Fibroblast of lung (primary cell): Measurements from ENCODE around the gene NHSL2. TPM values are rescaled to one million over a fixed set of nuclear protein-coding genes. Genes with fewer than 3 reads are reported as not detected.

Experiments
- DNase-seq, 2 donors: peaks; one replicate each; pipeline versions ENCODE4 v3.0.0 to v3.0.0-alpha.2; 2010; ENCODE audit warnings: low read depth in 2 of 2
- H2AFZ ChIP-seq: 2 replicates; pipeline ENCODE4 v1.5.1; 2012; ENCODE audit warnings: low read length, control low read depth, inconsistent platforms
- H3K27ac ChIP-seq: 2 replicates; pipeline ENCODE4 v1.5.1; 2011; ENCODE audit warnings: low read length, control low read depth; ENCODE audit not compliant: insufficient read depth
- H3K27me3 ChIP-seq: 2 replicates; pipeline ENCODE4 v1.5.1; 2011; ENCODE audit warnings: mild to moderate bottlenecking, low read length; ENCODE audit not compliant: control insufficient read depth, insufficient read depth
- H3K36me3 ChIP-seq: 2 replicates; pipeline ENCODE4 v1.5.1; 2011; ENCODE audit warnings: low read length; ENCODE audit not compliant: control insufficient read depth, insufficient read depth
- H3K4me1 ChIP-seq: 2 replicates; pipeline ENCODE4 v1.5.1; 2011; ENCODE audit warnings: low read length; ENCODE audit not compliant: control insufficient read depth, insufficient read depth; ENCODE audit errors: extremely low read depth
- H3K4me2 ChIP-seq: 2 replicates; pipeline ENCODE4 v1.5.1; 2011; ENCODE audit warnings: low read length, control low read depth; ENCODE audit not compliant: insufficient read depth; ENCODE audit errors: extremely low read depth
- H3K4me3 ChIP-seq, 4 experiments: fragments of 200-600 bp in 1 of 4; sonication (generic) in 1 of 4; replicated peaks in 1 of 4; 2 replicates each; pipeline ENCODE4 v1.5.1; 2011 to 2016; ENCODE audit warnings: low read length in 4 of 4, low read depth in 3 of 4, mild to moderate bottlenecking in 3 of 4, control low read depth in 2 of 4, inconsistent platforms in 1 of 4, mixed read lengths in 1 of 4; ENCODE audit not compliant: insufficient read depth in 1 of 4; ENCODE audit errors: control extremely low read depth in 1 of 4
- H3K79me2 ChIP-seq: 2 replicates; pipeline ENCODE4 v1.5.1; 2012; ENCODE audit warnings: mild to moderate bottlenecking, low read length, inconsistent platforms; ENCODE audit not compliant: control insufficient read depth, insufficient read depth
- H3K9ac ChIP-seq: 2 replicates; pipeline ENCODE4 v1.5.1; 2011; ENCODE audit warnings: mild to moderate bottlenecking, low read length, control low read depth; ENCODE audit not compliant: insufficient read depth
- H3K9me3 ChIP-seq: 2 replicates; pipeline ENCODE4 v1.5.1; 2012; ENCODE audit warnings: low read depth, low read length; ENCODE audit not compliant: control insufficient read depth, insufficient read depth
- H4K20me1 ChIP-seq: 2 replicates; pipeline ENCODE4 v1.5.1; 2011; ENCODE audit warnings: low read length; ENCODE audit not compliant: control insufficient read depth, insufficient read depth; ENCODE audit errors: extremely low read depth
- CTCF ChIP-seq, 2 donors: IDR thresholded peaks in 1 of 2; conservative IDR thresholded peaks in 1 of 2; 1 replicate in 1 of 2; 2 replicates in 1 of 2; pipeline ENCODE4 v1.5.1; 2011 to 2012; ENCODE audit warnings: low read length in 2 of 2, control low read depth in 1 of 2, inconsistent platforms in 1 of 2, low read depth in 1 of 2, mild to moderate bottlenecking in 1 of 2
- EZH2 ChIP-seq: IDR thresholded peaks from 2 replicates; pipeline ENCODE4 v1.5.1; 2012; ENCODE audit warnings: low read length, control low read depth, mild to moderate bottlenecking; ENCODE audit errors: missing control alignments
- polyA plus RNA-seq, 2 donors: library from polyadenylated mRNA; depleted of rRNA in 1 of 2; stranded (reverse) in 1 of 2; unstranded in 1 of 2; fragments of >200 nt; gene quantifications; 2 replicates each; pipeline ENCODE4 v1.2.1, GENCODE V29; 2011 to 2012; ENCODE audit warnings: missing spikeins in 1 of 2
- total RNA-seq: library from RNA; depleted of rRNA; stranded (reverse); fragments of >200 nt; gene quantifications from 2 replicates; pipeline ENCODE4 v1.2.1, GENCODE V29; 2014

The NHSL2 gene
- total and polyA plus RNA-seq, 2 donors (not counting 1 experiment from before 2014, with no cell fraction given), result 4.3 to 9.7 TPM

GRCh38 chrX:72101597-72102037 lies 191.0 kb downstream of the NHSL2 start:
- Histone ChIP-seq H3K9me3 (no peaks in the 10 kb centered on the region), H3K4me3 (no peak overlapping the region), H3K4me2 (no peak overlapping the region), H3K4me1 (no peaks in the 10 kb centered on the region), H2AFZ (no peak overlapping the region), H4K20me1 (no peaks in the 10 kb centered on the region), H3K27me3 (no peaks in the 10 kb centered on the region), H3K36me3 (no peaks in the 10 kb centered on the region), H3K79me2 (no peaks in the 10 kb centered on the region), H3K9ac (no peak overlapping the region), H3K27ac (no peak overlapping the region)
- TF ChIP-seq CTCF (conservative IDR thresholded peaks at IDR 0.05 in 1 of 2, IDR thresholded peaks at IDR 0.05 in 1 of 2; ENCODE audit: low read depth in 1 of 2, low read length in 2 of 2), result no peak
- no peak for TF ChIP-seq EZH2
- no peak for DNase-seq

DNA sequence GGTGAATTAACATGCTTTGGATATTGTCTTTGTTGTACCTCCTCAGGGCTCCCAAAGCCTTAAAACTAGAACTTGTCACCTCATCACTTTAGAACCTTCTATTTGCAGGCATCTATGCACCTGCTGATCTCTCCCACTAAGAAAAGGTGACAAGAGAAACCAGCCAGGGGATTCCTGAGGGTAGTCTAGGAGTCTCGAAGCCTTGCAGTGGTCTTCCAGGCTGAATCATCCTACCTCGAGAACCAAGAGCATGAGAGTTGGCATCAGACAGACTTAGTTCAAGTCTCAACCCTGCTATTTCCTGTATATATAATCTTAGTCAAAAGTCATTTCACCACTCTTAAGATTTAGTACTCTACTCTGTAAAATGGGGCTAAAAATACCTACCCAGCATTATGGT lies 191.5 kb downstream of the NHSL2 start:
- no peak for TF ChIP-seq EZH2
- TF ChIP-seq CTCF (conservative IDR thresholded peaks at IDR 0.05 in 1 of 2, IDR thresholded peaks at IDR 0.05 in 1 of 2; ENCODE audit: low read depth in 1 of 2, low read length in 2 of 2), result no peak

GRCh38 chrX:72102760-72103159 lies 192.1 kb downstream of the NHSL2 start:
- H3K4me2 ChIP-seq, result no peak overlapping the region
- no peak overlapping the region for H3K4me3 ChIP-seq
- H4K20me1 ChIP-seq, result no peaks in the 10 kb centered on the region
- no peak overlapping the region for H3K27ac ChIP-seq
- H3K9me3 ChIP-seq, result no peaks in the 10 kb centered on the region
- no peak for DNase-seq
- no peaks in the 10 kb centered on the region for H3K27me3 ChIP-seq
- H3K9ac ChIP-seq, result no peak overlapping the region
- no peaks in the 10 kb centered on the region for H3K36me3 ChIP-seq
- no peak overlapping the region for H2AFZ ChIP-seq
- H3K79me2 ChIP-seq, result no peaks in the 10 kb centered on the region
- H3K4me1 ChIP-seq, result no peaks in the 10 kb centered on the region
- TF ChIP-seq CTCF (conservative IDR thresholded peaks at IDR 0.05 in 1 of 2, IDR thresholded peaks at IDR 0.05 in 1 of 2; ENCODE audit: low read depth in 1 of 2, low read length in 2 of 2), result no peak
- TF ChIP-seq EZH2, result no peak

More for the DNA sequence above, 191.5 kb downstream of the NHSL2 start:
- H3K4me2 ChIP-seq, result no peak overlapping the region
- no peaks in the 10 kb centered on the region for H3K9me3 ChIP-seq
- no peak overlapping the region for H2AFZ ChIP-seq
- no peaks in the 10 kb centered on the region for H3K36me3 ChIP-seq
- H4K20me1 ChIP-seq, result no peaks in the 10 kb centered on the region
- no peak overlapping the region for H3K27ac ChIP-seq
- H3K27me3 ChIP-seq, result no peaks in the 10 kb centered on the region
- H3K79me2 ChIP-seq, result no peaks in the 10 kb centered on the region
- H3K4me3 ChIP-seq, result no peak overlapping the region
- no peaks in the 10 kb centered on the region for H3K4me1 ChIP-seq
- no peak overlapping the region for H3K9ac ChIP-seq
- DNase-seq, result no peak
